ENCODE results near the gene EML6.

Gene EML6

DNA sequence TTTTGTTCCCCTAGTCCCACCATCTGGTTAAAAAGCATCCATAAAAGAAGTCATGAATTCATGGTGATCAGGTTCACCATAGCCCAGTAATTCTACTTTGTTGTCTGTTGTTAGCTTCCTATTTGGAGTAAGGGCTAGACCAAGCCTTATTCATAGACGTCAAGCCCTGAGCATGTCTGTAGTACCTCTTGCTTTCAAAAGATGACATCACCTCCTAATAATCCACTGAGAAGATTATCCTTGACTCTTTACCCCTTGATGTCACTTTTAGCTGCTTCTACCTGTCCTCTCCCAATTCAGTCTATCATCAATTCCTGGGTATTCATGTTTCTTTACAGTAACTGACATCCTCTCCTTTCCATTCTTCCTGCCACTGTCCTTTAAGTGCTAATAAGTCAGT is 90.1 kb downstream of the EML6 start:
- no peak for DNase-seq (ENCODE audit: low read depth)
- TF ChIP-seq, protein P1, sequence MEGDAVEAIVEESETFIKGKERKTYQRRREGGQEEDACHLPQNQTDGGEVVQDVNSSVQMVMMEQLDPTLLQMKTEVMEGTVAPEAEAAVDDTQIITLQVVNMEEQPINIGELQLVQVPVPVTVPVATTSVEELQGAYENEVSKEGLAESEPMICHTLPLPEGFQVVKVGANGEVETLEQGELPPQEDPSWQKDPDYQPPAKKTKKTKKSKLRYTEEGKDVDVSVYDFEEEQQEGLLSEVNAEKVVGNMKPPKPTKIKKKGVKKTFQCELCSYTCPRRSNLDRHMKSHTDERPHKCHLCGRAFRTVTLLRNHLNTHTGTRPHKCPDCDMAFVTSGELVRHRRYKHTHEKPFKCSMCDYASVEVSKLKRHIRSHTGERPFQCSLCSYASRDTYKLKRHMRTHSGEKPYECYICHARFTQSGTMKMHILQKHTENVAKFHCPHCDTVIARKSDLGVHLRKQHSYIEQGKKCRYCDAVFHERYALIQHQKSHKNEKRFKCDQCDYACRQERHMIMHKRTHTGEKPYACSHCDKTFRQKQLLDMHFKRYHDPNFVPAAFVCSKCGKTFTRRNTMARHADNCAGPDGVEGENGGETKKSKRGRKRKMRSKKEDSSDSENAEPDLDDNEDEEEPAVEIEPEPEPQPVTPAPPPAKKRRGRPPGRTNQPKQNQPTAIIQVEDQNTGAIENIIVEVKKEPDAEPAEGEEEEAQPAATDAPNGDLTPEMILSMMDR (IDR thresholded peaks at IDR 0.05; ENCODE audit: insufficient read depth, low read depth, low read length, missing control alignments) = no peak
- H3K4me3 ChIP-seq (ENCODE audit: low read depth, low read length) = no peak overlapping the region

DNA sequence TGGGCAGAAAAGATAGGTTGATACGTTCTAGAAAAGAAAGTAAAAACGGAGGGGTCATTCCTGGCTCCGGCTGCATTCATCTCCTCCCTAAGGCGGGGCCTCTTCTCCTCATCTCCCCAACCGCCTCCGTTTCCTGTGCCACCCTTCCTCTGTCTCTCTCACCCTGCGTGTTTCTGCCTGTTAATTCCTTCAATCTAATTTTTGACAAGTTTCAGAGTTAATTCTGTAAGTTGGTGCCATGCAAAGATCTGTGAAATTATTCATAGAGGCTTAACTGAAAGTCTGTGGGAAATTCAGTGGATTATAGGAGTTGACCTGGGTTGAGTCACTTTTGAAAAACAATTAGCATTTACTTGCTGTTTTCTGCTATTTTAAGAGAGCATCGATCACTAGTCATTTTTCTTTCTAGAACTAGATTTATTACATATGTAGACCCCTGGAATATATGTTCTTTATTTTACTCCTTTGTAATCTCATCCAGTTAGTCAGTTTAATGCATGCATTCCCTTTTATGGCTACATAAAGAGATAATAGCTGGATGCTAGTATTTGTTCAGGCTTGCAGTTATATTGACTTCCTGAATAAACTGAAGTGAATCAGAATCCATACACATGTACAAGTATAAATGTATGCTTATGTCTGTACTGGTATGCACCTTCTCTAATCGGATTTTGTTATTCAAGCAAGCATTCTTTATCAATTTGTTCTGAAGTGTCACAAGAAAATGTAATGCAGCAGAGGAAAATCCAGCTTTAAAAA is 91.1 kb downstream of the EML6 start:
- no peak for DNase-seq (ENCODE audit: low read depth)
- TF ChIP-seq, protein P1 (IDR thresholded peaks at IDR 0.05; ENCODE audit: insufficient read depth, low read depth, low read length, missing control alignments) = no peak
- no peak overlapping the region for H3K4me3 ChIP-seq (ENCODE audit: low read depth, low read length)

DNA sequence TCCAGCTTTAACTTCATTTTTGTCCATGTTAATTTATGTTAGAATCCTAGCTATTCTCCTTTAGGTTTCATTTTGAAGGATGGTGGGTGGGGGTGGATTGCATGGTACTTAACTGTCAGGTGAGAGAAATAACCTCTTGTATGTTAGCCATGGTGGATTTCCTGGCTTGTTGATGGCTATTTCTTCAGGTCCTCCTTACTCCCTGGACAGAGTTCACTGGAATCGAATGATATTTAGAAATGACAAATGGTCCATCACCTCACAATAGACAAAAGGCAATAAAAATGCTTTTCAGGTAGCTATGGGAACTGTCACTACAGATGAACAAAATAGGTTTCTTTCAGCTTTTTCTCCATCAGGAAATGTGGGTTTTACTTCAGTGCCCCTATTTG is 91.7 kb downstream of the EML6 start:
- TF ChIP-seq, protein P1 (IDR thresholded peaks at IDR 0.05; ENCODE audit: insufficient read depth, low read depth, low read length, missing control alignments) = no peak
- DNase-seq (ENCODE audit: low read depth) = no peak
- H3K4me3 ChIP-seq (ENCODE audit: low read depth, low read length) = no peak overlapping the region

DNA sequence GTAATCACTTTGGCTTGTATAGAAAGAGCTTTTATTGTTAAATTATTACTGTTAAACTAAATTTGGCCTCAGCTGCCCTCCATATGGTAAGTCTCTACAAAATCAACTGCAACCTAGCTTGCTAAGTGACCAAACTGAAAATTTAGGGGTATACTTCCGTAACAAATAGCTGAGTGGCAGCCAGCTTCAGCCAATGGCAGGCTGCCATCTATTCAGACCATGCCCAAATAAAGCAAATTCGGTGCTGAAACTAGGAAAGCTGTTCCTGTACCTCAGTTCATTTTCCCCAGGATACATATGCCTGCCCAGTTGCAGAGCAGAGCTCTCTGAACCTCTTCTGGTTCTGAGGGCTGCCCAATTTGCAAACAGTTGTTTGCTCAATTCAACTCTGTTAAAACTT is 94.8 kb downstream of the EML6 start:
- H3K4me3 ChIP-seq (ENCODE audit: low read depth, low read length) = no peak overlapping the region
- TF ChIP-seq, protein P1 (IDR thresholded peaks at IDR 0.05; ENCODE audit: insufficient read depth, low read depth, low read length, missing control alignments) = no peak
- DNase-seq (ENCODE audit: low read depth) = peak; percentile 21

DNA sequence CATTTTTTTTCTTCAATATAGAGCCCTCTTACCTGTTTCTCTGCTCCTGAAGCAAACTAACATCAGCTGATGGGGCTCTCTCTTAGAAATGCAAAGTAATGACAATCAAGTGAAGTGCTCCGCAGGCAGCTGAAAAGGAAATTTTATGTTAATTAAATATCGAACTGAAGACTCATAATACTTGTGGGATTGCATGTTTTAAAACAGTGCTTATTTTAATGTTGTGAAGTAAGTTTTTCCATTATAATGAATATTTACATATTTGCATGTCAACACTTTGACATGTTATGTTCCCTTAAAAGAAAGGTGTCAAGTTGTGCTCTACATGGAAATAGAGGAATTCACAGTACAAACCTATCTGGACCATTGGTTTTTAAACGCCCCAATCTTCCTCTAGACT is 97.1 kb downstream of the EML6 start:
- TF ChIP-seq, protein P1 (IDR thresholded peaks at IDR 0.05; ENCODE audit: insufficient read depth, low read depth, low read length, missing control alignments) = no peak
- DNase-seq (ENCODE audit: low read depth) = no peak

DNA sequence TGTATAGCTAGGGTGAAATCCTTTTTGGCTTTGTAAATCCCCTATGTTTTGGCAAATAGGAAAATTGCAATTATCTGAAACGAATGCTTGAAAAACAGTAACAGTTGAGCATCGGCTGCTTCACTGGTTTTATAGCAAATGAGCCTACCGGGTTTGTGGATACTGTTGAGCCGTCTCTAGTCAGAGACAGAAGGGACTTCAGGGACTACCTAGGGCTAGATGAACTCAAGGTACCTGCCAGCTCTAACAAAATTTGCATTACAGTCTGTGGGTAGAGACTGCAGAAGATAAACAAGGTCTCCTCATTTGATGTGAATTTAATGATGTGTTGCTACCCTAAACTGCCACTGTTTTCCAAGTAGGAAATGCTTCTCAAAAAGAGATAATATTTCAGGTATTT is 101.1 kb downstream of the EML6 start:
- no peak for DNase-seq (ENCODE audit: low read depth)
- H3K4me3 ChIP-seq (ENCODE audit: low read depth, low read length) = no peak overlapping the region
- TF ChIP-seq, protein P1 (IDR thresholded peaks at IDR 0.05; ENCODE audit: insufficient read depth, low read depth, low read length, missing control alignments) = no peak

More for the DNA sequence above, 97.1 kb downstream of the EML6 start:
- no peak overlapping the region for H3K4me3 ChIP-seq (ENCODE audit: low read depth, low read length)

DNA sequence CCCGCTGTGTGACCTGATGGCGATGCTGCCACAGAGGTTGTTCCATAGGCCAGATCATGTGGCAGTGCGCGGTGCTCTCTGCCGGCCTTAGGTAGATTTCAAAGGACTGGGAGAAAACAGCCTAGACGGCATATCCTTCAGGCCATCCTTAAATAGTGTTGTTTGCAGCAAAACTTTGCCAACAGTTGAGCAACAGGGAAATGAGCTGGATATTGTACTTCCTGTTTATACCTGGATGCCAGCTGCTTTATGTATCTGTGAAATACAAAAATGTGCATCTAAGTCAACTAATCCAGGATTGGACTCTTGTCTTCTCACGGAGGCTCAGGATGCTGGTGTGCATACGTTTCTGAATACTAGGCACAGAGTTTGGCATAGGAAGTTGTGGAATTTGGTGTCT is 107.1 kb downstream of the EML6 start:
- TF ChIP-seq, protein P1 (IDR thresholded peaks at IDR 0.05; ENCODE audit: insufficient read depth, low read depth, low read length, missing control alignments) = no peak

More for the DNA sequence above, 107.1 kb downstream of the EML6 start:
- no peak overlapping the region for H3K4me3 ChIP-seq (ENCODE audit: low read depth, low read length)
- no peak for DNase-seq (ENCODE audit: low read depth)

Data from GM12865 (cell line).